Endothelial cell of umbilical vein (primary cell): ENCODE results near the gene SCAPER. TPM values are rescaled to one million over a fixed set of nuclear protein-coding genes. Genes with fewer than 3 reads are reported as not detected.

Experiments used
- BruUV-seq: library from RNA; stranded (reverse); fragments of 400-500 nt; replicated peaks from 2 replicates; lab custom pipeline; 2021; lab: Mats Ljungman, UMichigan
- CTCF ChIA-PET: fragments of 300-600, 350-600 bp; sonication (Branson Sonifier 250); formaldehyde crosslinking; loops from one replicate; lab custom pipeline; 2021; ENCODE audit warnings: antibody characterized with exemption, inconsistent platforms; lab: Charles Lee
- POLR2A ChIA-PET: fragments of 300-600, 350-600 bp; sonication (Branson Sonifier 250); formaldehyde crosslinking; loops from one replicate; lab custom pipeline; 2021; ENCODE audit warnings: antibody characterized with exemption, inconsistent platforms; lab: Charles Lee
- DNase-seq: peaks from one replicate; pipeline ENCODE4 v3.0.0-alpha.2; 2011; ENCODE audit warnings: low read depth, low spot score
- FAIRE-seq: peaks from 2 replicates; lab custom pipeline; 2011; peaks lifted over from hg19 to GRCh38; lab: Jason Lieb, UNC
- H2AFZ ChIP-seq: 2 replicates; pipeline ENCODE4 v1.6.0; 2012; ENCODE audit warnings: low read depth, low read length, control low read depth, inconsistent platforms
- H3K27ac ChIP-seq: 2 replicates; pipeline ENCODE4 v1.5.1; 2011; ENCODE audit warnings: low read depth, mild to moderate bottlenecking, control low read depth, low read length, moderate library complexity; ENCODE audit not compliant: insufficient read depth
- H3K27me3 ChIP-seq, 2 experiments: 2 replicates each; pipeline versions ENCODE4 v1.6.0 to v1.6.1; 2011; ENCODE audit warnings: low read length in 2 of 2, mixed read lengths in 1 of 2; ENCODE audit not compliant: control insufficient read depth in 2 of 2, insufficient read depth in 2 of 2
- H3K36me3 ChIP-seq, 2 experiments: 2 replicates in 1 of 2; 3 replicates in 1 of 2; pipeline ENCODE4 v1.5.1; 2011; ENCODE audit warnings: low read length in 2 of 2, mild to moderate bottlenecking in 1 of 2, moderate library complexity in 1 of 2; ENCODE audit not compliant: control insufficient read depth in 2 of 2, insufficient read depth in 2 of 2; ENCODE audit errors: extremely low read depth in 1 of 2
- H3K4me1 ChIP-seq: 3 replicates; pipeline ENCODE4 v1.5.1; 2011; ENCODE audit warnings: mild to moderate bottlenecking, low read length; ENCODE audit not compliant: control insufficient read depth, insufficient read depth; ENCODE audit errors: extremely low read depth
- H3K4me2 ChIP-seq: 2 replicates; pipeline ENCODE4 v1.6.1; 2011; ENCODE audit warnings: low read length, control low read depth, mixed read lengths; ENCODE audit not compliant: insufficient read depth
- H3K4me3 ChIP-seq, 3 experiments: fragments of 200-600 bp in 1 of 3; sonication (generic), shearing (Covaris generic) in 1 of 3; replicated peaks in 1 of 3; 2 replicates each; pipeline ENCODE4 v1.5.1; 2011 to 2016; ENCODE audit warnings: control low read depth in 3 of 3, low read length in 3 of 3, mild to moderate bottlenecking in 2 of 3, inconsistent platforms in 1 of 3, low read depth in 1 of 3, moderate library complexity in 1 of 3; ENCODE audit not compliant: insufficient read depth in 1 of 3
- H3K79me2 ChIP-seq: 2 replicates; pipeline ENCODE4 v1.6.0; 2012; ENCODE audit warnings: low read length, inconsistent platforms; ENCODE audit not compliant: control insufficient read depth, insufficient read depth
- H3K9ac ChIP-seq: replicated peaks from 2 replicates; pipeline ENCODE3; 2011; ENCODE audit warnings: low read length, control low read depth; ENCODE audit not compliant: insufficient read depth; ENCODE audit errors: extremely low read depth
- H3K9me1 ChIP-seq: replicated peaks from 3 replicates; pipeline ENCODE4 v1.6.0; 2011; ENCODE audit warnings: mild to moderate bottlenecking, low read length; ENCODE audit not compliant: control insufficient read depth, insufficient read depth; ENCODE audit errors: extremely low read depth
- H3K9me3 ChIP-seq: replicated peaks from 2 replicates; pipeline ENCODE4 v1.5.1; 2012; ENCODE audit warnings: low read length, inconsistent platforms; ENCODE audit not compliant: control insufficient read depth, insufficient read depth
- H4K20me1 ChIP-seq: replicated peaks from 2 replicates; pipeline ENCODE3; 2011; ENCODE audit warnings: mild to moderate bottlenecking, low read length; ENCODE audit not compliant: control insufficient read depth, insufficient read depth; ENCODE audit errors: extremely low read depth
- EZH2 ChIP-seq: IDR thresholded peaks from 2 replicates; pipeline ENCODE4 v1.6.1; 2012; ENCODE audit warnings: borderline replicate concordance, low read depth, mild to moderate bottlenecking, moderate library complexity, low read length, inconsistent platforms; ENCODE audit not compliant: severe bottlenecking
- FOS ChIP-seq: IDR thresholded peaks from 2 replicates; pipeline ENCODE4 v1.6.1; 2011; ENCODE audit warnings: mild to moderate bottlenecking, low read length, moderate library complexity, borderline replicate concordance; ENCODE audit not compliant: insufficient read depth
- GATA2 ChIP-seq: IDR thresholded peaks from 2 replicates; pipeline ENCODE4 v1.7.0; 2011; ENCODE audit warnings: low read depth, mild to moderate bottlenecking, moderate library complexity, mixed read lengths, low read length; ENCODE audit not compliant: insufficient read length, insufficient read depth
- JUN ChIP-seq: IDR thresholded peaks from 2 replicates; pipeline ENCODE4 v1.6.1; 2011; ENCODE audit warnings: borderline replicate concordance, low read depth; ENCODE audit not compliant: insufficient read length, insufficient read depth
- MYC ChIP-seq: IDR thresholded peaks from one replicate; pipeline ENCODE4 v1.6.1; 2011; ENCODE audit warnings: mild to moderate bottlenecking, low read depth, low read length
- POLR2A ChIP-seq: IDR thresholded peaks from 2 replicates; pipeline ENCODE4 v1.6.1; 2012; ENCODE audit warnings: low read depth, mild to moderate bottlenecking, control low read depth, low read length
- POLR2AphosphoS5 ChIP-seq: IDR thresholded peaks from 2 replicates; pipeline ENCODE4 v1.6.1; 2012; ENCODE audit warnings: low read depth, mild to moderate bottlenecking, control low read depth, low read length, moderate library complexity; ENCODE audit not compliant: insufficient read depth
- dilution Hi-C: fragments of 300-500 bp; cut with MboI; formaldehyde crosslinking; loops from one replicate; pipeline ENCODE4 v1.15.0; 2019; ENCODE audit warnings: low sequenced_read_pairs; ENCODE audit not compliant: extremely low pct_ligation_motif_present
- intact Hi-C: fragments of 100-400 bp; cut with micrococcal nuclease; formaldehyde crosslinking; loops from one replicate; pipeline ENCODE4 v1.10.0; 2022
- polyA plus RNA-seq, 4 experiments: library from polyadenylated mRNA; depleted of rRNA in 3 of 4; stranded (reverse) in 3 of 4; unstranded in 1 of 4; fragments of >200 nt; gene quantifications; 2 replicates each; pipeline versions ENCODE4 v1.2.1 to v1.2.3, GENCODE V29; 2011 to 2012; ENCODE audit warnings: missing spikeins in 1 of 4
- total RNA-seq: library from RNA; stranded (reverse); gene quantifications from 2 replicates; pipeline ENCODE4 v1.2.3, GENCODE V29; 2021
- TF ChIP-seq, protein P1 (sequence below): IDR thresholded peaks from 2 replicates; pipeline ENCODE4 v1.6.1; 2011; ENCODE audit not compliant: insufficient read depth, insufficient read length
- TF ChIP-seq, protein P2 (sequence below), 2 donors: IDR thresholded peaks; 1 replicate in 1 of 2; 2 replicates in 1 of 2; pipeline ENCODE4 v1.5.1; 2011; ENCODE audit warnings: low read length in 2 of 2, mild to moderate bottlenecking in 2 of 2, moderate library complexity in 2 of 2, control low read depth in 1 of 2, inconsistent platforms in 1 of 2, low read depth in 1 of 2; ENCODE audit not compliant: insufficient read depth in 1 of 2; ENCODE audit errors: extremely low read depth in 1 of 2

The SCAPER gene
- total and polyA plus RNA-seq, 2 donors (not counting 3 experiments of a cell fraction or from before 2014, with no cell fraction given) = 2.7 to 12.7 TPM

DNA sequence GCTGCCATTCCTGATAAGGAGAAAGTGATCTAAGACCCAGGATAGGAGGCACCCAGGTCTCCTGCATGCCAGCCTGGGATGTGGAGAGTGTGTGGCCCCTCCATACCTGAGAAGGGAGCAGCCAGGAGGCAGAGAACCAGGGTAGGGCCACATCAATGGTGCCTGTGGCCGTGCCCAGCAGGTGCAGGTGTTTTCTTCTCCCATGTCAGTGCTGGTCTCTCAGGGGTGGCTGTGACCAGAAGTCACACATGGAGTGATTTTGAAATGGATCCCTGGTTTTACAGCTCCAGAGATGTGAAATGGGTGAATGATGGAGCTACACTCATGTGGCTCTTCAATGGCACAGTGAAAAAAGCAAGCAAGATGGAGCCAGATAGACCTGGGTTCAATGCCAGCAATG lies 571.8 kb downstream of the SCAPER start:
- no TSS peak for BruUV-seq
- H3K79me2 ChIP-seq = no peaks in the 10 kb centered on the region
- H4K20me1 ChIP-seq = no peaks in the 10 kb centered on the region
- no peaks in the 10 kb centered on the region for H3K9me1 ChIP-seq
- FAIRE-seq = no peak
- no peak overlapping the region for H3K27ac ChIP-seq
- intact Hi-C loops = no loop called here
- H3K9ac ChIP-seq = no peak overlapping the region
- H3K4me2 ChIP-seq = no peak overlapping the region
- no peak overlapping the region for H3K4me3 ChIP-seq
- H3K36me3 ChIP-seq = no peaks in the 10 kb centered on the region
- H3K4me1 ChIP-seq = peaks cover 20% of the 10 kb centered on the region
- CTCF ChIA-PET = interaction anchor here (1.1 to 2.0 kb wide), 8 partner anchors 11 to 148 kb away, joined by 3 to 18 read pairs (median 8); no protein-coding TSS in a partner anchor
- no peaks in the 10 kb centered on the region for H3K9me3 ChIP-seq
- dilution Hi-C loops = no loop called here
- no peak for TF ChIP-seq POLR2A
- TF ChIP-seq JUN = no peak
- no peak for TF ChIP-seq GATA2
- TF ChIP-seq POLR2AphosphoS5 = no peak
- TF ChIP-seq MYC = no peak
- TF ChIP-seq, protein P1, sequence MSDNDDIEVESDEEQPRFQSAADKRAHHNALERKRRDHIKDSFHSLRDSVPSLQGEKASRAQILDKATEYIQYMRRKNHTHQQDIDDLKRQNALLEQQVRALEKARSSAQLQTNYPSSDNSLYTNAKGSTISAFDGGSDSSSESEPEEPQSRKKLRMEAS = no peak
- no peak for TF ChIP-seq EZH2
- TF ChIP-seq, protein P2, sequence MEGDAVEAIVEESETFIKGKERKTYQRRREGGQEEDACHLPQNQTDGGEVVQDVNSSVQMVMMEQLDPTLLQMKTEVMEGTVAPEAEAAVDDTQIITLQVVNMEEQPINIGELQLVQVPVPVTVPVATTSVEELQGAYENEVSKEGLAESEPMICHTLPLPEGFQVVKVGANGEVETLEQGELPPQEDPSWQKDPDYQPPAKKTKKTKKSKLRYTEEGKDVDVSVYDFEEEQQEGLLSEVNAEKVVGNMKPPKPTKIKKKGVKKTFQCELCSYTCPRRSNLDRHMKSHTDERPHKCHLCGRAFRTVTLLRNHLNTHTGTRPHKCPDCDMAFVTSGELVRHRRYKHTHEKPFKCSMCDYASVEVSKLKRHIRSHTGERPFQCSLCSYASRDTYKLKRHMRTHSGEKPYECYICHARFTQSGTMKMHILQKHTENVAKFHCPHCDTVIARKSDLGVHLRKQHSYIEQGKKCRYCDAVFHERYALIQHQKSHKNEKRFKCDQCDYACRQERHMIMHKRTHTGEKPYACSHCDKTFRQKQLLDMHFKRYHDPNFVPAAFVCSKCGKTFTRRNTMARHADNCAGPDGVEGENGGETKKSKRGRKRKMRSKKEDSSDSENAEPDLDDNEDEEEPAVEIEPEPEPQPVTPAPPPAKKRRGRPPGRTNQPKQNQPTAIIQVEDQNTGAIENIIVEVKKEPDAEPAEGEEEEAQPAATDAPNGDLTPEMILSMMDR (IDR thresholded peaks at IDR 0.05; ENCODE audit: extremely low read depth in 1 of 2, insufficient read depth in 1 of 2, low read depth in 1 of 2, low read length in 2 of 2) = no peak
- no peak for TF ChIP-seq FOS
- POLR2A ChIA-PET = no interaction called here
- no peak overlapping the region for H2AFZ ChIP-seq
- H3K27me3 ChIP-seq = peaks cover 34 to 51% of the 10 kb centered on the region in 2 experiments
- no peak for DNase-seq
